ENCODE results near the gene ITGBL1.

DNA sequence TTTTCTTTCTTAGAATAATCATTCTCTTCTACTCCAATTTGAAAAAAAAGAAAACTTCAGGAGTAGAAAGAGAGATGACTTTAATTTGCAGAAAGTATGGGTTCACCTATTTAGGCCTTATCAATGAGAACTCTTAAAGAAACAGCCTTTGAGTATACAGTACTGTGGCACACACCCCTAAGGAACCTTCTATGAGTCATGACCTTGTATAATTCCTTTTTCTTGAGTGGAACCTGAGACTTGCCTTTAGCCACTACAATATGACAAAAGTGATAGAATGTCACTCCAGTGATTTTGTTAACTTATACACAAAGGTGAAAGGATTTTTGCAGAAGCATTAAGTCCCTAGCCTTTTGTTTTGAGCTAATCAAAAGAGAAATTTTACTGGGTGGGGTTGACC is 58.7 kb downstream of the ITGBL1 start:
- TF ChIP-seq, protein P1, sequence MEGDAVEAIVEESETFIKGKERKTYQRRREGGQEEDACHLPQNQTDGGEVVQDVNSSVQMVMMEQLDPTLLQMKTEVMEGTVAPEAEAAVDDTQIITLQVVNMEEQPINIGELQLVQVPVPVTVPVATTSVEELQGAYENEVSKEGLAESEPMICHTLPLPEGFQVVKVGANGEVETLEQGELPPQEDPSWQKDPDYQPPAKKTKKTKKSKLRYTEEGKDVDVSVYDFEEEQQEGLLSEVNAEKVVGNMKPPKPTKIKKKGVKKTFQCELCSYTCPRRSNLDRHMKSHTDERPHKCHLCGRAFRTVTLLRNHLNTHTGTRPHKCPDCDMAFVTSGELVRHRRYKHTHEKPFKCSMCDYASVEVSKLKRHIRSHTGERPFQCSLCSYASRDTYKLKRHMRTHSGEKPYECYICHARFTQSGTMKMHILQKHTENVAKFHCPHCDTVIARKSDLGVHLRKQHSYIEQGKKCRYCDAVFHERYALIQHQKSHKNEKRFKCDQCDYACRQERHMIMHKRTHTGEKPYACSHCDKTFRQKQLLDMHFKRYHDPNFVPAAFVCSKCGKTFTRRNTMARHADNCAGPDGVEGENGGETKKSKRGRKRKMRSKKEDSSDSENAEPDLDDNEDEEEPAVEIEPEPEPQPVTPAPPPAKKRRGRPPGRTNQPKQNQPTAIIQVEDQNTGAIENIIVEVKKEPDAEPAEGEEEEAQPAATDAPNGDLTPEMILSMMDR (conservative IDR thresholded peaks at IDR 0.05; ENCODE audit: low read length): no peak
- TF ChIP-seq EZH2phosphoT487 (IDR thresholded peaks at IDR 0.05; ENCODE audit: borderline replicate concordance, low read depth, low read length): no peak
